C4-2B (cell line): ENCODE data around the gene NPTX2.

Source experiments
- ZFX ChIP-seq: fragments of 450-650 bp; IDR thresholded peaks from 2 replicates; pipeline ENCODE4 v1.6.1; 2017
- TF ChIP-seq, protein P1 (sequence below): fragments of 450-650 bp; conservative IDR thresholded peaks from 2 replicates; pipeline ENCODE4 v1.5.1; 2017; ENCODE audit warnings: mild to moderate bottlenecking

GRCh38 chr7:98656899-98657298 is 39.8 kb downstream of the NPTX2 start:
- TF ChIP-seq, protein P1, sequence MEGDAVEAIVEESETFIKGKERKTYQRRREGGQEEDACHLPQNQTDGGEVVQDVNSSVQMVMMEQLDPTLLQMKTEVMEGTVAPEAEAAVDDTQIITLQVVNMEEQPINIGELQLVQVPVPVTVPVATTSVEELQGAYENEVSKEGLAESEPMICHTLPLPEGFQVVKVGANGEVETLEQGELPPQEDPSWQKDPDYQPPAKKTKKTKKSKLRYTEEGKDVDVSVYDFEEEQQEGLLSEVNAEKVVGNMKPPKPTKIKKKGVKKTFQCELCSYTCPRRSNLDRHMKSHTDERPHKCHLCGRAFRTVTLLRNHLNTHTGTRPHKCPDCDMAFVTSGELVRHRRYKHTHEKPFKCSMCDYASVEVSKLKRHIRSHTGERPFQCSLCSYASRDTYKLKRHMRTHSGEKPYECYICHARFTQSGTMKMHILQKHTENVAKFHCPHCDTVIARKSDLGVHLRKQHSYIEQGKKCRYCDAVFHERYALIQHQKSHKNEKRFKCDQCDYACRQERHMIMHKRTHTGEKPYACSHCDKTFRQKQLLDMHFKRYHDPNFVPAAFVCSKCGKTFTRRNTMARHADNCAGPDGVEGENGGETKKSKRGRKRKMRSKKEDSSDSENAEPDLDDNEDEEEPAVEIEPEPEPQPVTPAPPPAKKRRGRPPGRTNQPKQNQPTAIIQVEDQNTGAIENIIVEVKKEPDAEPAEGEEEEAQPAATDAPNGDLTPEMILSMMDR: no peak
- no peak for TF ChIP-seq ZFX
